EL (cell line): ENCODE measurements around the gene NFIA.
"Not testable (repeated sequence)": the region's sequence is repeated elsewhere in the genome, so short reads cannot be mapped to it uniquely, and the experiment has no call there.

Source experiments
- DNase-seq: peaks from one replicate; pipeline ENCODE4 v3.0.0-alpha.2; 2016

Gene NFIA

DNA sequence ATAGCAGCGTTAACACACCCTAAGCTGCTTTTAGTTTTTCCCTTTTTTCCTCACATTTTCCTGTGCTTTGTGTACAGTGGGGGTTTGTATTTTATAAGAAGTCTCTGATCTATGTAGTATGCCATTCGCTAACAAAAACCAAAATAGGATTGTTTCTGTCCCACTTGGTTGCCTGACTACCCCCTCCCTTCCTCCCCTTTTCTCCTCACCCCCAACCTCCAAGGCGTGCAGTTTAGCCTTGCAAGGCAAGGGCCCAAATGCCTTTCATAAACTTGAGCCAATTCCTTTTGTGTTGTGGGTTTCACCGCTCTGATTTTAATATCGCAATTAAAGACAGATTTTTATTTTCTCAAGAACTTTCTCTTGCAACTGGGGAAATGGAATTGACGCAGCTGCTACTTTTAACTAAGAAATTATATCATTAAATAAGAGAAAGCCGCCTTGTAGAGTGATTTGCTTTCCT lies 365.6 kb downstream of the NFIA start:
- DNase-seq = no peak

DNA sequence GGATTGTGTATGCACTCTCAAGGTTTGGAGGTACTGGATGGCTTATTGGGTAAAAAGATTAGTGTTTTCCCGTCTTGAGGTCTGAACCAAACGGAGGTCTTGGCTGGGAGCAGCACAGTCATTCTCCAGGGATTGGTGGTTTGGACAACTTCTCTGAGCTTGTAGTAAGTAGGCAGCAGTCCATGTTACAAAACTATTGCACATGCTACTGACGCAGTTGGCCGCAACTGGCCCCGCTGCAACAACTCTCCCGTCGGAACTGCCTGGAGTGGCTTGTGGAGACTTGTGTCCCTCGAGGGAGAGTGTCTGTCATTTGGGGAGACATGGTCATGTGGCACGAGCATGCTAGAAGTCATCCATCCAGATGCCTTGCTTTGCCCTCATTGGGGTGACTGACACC lies 366.6 kb downstream of the NFIA start:
- no peak for DNase-seq

DNA sequence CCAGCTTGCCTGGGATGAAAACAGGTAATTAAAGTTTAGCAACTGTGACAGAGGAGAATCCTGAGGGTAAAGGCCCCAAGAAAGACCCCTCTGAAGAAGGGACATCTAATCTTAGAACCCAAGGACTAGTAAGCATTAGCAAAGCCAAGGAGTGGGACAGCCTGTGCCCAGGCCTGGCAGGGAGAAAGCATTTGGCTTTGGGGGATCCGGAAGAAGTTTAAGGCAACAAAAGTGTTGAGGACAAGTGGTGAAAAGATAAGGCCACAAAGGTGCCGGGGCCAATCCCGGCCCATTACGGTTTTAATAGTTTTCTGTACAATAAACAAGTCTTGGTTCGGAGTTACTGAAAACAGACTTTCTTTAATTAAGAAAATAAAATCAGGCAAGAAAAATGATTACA lies 367.0 kb downstream of the NFIA start:
- no peak for DNase-seq

DNA sequence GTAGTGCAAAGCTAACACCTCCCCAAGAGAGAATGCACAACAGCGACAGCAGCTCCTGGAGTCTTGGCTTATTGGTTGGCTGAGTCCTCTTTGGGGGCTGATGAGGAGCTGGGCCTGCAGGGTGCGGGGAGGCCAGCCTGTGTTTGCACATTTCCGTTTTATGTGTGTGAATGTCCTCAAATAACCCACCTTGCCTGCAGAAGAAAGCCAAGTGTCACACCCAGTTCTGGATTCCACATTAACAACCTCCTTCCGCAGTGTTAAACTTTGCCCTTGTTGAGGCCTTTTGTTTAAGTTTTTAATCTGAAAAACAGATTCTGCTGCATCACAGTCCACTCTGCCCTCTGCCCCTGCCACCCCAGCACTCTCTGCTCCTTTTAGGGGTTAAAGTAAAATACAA lies 368.1 kb downstream of the NFIA start:
- no peak for DNase-seq

DNA sequence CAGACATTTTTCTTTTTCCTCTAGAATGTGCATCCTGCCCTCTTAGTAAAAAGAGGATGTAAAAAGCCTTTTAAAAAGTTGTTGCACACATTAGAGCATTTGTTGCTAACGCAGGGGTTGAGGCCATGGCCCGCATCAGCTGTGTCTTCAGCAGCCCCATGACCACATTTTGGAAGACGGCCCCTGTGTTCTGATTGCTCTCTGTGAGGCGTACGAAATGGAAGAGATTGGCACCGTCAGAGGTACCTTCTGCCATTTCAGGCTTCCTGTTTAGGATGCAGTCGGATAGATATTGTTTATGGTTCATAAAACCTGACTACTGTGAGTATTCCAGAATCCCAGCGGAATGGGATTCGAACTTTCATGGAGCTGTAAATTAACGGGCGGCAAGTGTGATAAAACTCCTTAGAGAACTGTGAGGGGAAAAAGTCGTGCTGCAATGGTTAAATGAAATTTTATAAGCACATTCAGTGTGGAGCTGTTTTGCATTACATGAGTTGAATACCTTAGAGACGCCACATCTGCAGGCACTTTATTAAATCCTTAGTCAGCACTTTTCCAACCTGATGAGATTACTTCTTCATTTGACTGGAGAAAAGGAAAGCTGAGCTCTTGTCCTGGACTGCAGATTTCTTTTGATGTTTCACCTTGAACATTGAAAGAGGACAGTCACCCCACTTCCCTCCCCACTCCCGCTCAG lies 368.7 kb downstream of the NFIA start:
- no peak for DNase-seq

DNA sequence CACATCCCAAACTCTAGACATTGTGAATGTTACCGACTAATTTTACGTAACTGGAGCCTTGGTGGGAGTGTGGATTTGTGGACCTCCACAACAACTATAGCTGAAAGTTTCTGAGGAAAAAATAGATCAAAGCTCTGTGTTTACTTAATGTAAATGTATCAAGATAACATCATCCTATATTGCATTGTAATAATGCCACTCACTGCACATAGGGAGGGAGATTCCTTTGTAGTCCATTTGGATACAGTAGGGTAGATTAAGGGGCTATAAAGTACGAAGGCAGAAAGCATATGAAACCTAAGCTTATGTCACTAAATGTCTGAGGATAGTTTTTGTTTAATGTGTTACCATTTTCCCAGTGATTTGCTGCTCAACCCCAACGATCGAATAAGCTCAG lies 369.2 kb downstream of the NFIA start:
- no peak for DNase-seq

DNA sequence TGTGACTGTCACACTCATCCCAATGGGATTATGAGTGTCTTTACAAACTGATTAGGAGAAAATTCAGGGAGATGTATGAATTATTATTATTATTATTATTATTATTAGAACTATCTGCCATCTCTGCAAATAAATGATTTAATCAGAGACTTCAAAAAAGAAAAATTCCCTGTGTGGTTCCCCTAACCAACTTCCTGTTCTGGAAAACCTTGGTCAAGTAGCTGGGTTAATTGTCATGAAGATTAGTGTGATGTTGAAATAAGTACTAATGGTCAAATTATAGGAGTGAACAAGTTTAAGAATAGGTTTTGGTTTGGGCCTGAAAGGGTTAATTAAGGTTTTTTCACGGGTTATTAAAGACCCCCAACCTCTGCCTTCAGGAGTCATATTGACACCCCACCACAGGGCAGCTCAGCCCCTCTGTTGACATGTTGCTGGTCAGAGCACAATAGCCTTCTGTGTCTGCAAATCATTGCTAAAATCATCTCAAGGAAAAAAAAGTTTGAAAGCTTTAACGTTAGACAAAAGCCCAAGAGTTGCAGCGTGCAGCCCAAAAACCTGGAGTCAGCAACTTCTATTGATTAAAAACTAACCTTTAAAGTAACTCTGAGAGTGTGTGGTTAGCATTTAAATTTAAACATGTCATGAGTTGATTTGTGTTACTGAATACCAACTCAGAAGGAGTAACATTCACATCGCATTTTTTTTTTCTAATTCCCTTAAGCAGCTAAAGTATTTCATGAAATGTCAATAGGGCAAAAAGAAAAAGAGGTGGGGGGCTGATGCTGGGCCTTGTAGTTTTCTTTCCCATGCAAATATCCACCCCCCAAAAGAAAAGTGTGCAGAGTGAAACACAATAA lies 370.0 kb downstream of the NFIA start:
- no peak for DNase-seq

DNA sequence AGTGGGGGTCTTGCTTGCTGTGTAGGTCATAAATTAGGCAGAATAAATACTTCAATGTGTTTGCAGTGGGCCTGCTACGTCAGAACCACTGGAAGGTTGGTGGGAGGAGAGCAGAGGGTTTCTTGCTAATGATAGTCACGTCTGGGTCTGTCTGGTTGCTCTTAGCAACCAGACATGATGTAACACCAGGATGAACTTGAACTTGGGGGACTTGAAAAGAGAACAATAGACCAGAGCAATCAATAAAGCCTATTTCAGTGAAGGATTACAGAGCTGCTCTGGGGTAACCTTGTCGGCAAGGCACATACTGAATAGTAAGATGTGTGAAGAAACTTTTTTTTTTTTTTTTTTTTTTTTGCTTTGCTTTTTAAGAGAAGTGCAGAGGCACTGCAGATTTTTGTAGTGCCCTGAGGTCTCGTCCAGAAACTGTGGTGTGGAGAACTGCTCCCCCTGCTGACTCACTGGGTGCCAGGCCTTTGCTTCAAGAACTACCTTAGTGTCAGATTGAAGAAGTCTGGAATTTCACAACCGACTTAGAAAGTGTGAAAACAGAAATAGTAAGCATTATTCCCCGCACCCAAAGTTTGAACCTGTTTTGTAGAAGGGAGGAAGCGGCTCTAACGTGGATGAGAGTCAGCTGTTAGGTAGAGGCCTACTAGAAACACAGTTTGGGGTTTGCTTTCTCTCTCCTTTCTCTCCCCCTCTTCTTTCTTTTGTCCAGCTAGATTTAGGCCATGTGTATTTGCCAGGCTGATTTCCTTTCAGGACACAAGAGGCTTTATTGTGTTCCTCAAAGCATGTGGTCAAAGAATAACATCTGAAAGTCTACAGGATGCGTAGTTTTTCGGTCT lies 371.0 kb downstream of the NFIA start:
- peak; percentile 76 for DNase-seq

DNA sequence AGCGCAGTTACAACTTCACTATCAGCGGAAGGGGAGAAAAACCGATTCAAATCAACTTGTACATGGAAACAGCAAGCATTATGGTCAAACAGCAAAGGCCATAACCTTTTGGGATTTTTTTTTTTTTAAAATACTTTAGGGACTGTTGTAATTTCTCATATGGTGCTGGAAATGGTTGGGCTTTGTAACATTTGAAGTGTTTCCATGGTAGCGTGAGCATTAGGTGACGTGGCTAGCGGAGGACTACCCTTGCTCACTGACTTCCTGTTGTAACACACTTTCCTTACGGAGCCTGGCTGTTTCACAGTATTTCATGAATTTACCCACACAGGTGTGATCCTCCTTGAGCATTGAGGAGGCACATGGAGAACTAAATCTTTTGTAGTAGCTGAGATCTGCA lies 373.0 kb downstream of the NFIA start:
- no peak for DNase-seq

DNA sequence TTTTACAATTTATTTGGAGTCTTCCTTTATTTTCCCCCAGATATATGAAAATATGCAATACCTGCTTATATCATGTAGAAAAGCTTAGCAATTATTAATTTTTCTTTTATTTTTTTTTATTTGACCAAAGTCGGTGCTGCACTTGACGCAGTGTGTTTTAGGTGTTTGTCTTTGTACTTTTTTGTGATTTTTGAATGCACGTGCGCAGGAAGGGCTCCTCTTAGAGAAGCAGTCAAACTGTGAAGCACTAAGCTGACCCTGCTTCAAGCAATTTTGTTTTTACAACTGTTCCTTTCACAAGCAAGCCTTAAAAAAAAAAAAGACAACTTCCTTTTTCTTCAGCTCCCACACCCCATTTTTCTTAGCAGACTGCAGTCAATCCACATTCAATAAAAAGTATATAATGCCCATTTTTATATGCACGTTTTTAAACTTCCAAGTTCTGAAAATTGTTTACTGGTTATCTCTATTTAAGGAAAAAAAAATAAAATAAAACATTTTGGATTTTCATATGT lies 375.2 kb downstream of the NFIA start:
- DNase-seq = no peak

DNA sequence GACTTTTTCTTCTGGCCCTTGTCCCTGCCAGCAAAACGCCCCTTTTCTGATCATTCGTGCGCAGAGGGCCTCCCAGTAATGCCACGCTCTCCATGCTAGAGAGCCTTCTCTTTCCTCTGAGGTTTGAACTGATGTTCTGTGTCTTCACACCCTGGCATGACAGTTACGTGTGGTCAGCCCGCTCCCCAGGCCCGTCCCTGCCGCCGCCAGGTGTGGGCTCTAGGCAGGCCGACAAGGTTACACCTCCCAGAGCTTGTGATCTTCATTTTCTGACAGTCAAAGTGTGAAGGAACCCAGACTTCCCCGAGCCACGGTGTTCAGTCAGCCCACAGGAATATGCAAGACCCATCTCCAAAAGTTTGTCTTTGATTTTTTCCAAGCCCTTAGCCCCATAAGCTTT lies 377.0 kb downstream of the NFIA start:
- DNase-seq = no peak

DNA sequence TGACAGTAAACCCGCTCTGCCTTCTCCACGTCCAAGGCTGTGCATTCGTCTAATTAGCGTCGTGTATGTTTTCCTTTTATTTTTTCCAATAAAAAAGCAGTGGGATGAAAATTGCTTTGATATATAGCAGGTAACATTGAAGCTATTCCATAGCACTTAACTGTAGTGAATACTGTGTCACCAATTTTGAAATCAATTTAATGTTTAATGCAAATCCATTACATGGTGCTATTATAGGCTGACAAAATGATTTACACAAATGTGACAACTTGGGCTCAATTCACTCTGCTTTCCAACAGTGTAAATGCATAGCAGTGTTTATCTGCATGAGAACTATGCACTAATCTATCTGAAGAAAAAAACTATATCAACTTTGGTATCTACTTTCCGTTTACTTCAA lies 377.8 kb downstream of the NFIA start:
- DNase-seq = no peak

DNA sequence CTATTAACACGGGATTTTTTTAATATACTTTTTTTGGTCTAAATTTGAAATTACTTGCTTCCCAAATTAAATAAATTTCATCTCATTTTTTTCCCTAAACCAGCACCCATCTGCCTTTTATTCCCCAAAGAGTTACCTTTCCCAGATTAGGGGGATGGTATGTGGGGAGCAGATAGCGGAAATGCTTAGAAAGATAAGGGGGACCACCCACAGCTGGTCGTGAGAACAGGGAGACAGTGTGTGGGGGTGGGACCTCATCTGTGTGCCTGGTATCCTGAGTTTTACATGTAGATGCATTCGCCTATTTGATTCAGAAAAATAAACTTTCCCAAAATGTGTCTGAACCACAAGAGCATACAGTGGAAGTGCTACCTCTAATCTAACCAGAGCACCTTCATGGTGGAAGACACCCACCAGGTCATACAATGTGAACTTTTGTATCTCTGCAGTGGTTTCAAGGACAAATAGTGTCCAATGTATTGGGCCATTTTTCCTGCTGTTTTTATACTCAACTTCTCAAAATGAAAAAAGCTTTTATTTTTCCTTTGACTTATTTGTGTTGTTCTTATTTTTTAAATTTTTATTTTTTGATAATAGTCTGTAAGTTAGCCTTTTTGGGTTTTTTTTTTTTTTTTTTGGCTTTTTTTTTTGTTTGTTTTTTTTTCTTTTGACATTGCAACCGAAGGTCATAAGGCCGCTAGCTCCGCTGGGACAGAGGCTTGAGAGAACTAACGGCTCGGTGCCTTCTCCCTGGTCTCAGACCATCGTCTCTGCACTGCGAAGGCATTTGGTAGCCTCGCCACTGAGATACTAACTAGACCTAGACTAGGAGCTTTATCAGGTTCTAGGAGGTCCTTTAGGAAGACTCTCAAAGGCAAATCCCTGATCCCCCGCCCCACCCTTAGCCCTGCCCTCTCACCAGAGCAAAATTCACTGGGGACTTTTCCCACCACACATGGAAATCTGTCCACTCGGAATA lies 379.3 kb downstream of the NFIA start:
- no peak for DNase-seq

DNA sequence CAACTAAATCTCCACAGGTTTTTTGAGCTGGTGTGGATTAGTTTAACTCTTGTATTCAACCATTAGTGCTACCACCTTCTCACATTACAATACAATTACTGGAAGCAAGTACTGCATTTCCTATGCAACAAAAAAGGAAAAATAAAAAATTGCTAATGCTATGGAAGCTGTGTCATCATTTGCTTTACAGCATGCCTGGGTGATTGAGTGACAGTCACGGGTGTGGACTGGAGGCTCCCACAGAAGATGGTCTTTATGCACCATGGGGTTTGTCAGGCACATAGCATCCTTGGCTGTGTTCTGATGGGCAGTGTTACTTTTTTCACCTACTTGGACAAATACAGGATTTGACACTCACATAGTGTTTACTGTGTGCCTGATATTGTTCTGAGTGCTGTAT lies 380.3 kb downstream of the NFIA start:
- no peak for DNase-seq

DNA sequence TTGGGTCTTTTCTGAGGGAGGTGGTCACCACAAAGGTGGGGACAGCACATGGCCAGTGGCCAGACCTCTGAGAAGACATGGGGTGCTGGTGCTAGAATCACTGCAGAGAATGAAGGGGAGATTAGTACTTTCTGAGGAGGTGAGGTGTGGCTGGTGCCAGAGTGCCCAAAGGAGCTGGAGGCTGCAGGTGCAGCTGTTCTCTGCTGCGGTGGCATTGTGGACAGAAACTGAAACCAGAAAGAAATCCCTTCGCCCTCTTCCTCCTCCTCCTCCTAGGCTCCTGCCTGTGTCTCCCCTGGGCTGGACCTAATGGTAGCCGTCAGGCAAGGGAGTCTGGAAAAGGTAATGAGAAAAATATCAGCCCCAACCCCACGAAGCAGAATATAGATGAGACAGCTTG lies 380.9 kb downstream of the NFIA start:
- no peak for DNase-seq

DNA sequence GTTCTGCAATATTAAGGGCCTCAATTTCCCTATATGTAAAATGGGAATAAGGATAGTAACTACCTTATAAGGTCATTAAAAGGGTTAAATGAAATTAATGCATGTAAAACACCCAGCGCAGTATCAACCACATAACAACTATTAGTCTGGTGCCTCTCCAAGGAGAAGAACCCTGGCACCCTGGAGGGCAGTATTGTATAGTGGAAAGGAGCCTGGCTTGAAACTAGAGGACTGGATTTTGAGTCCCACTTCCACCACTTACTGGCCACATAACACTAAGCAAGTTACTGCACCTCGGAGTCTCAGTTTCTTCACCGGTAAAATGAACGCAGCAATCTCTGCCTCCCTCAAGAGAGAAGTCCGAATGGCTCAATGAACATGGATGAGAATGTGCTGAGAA lies 385.5 kb downstream of the NFIA start:
- DNase-seq = not testable (repeated sequence)

DNA sequence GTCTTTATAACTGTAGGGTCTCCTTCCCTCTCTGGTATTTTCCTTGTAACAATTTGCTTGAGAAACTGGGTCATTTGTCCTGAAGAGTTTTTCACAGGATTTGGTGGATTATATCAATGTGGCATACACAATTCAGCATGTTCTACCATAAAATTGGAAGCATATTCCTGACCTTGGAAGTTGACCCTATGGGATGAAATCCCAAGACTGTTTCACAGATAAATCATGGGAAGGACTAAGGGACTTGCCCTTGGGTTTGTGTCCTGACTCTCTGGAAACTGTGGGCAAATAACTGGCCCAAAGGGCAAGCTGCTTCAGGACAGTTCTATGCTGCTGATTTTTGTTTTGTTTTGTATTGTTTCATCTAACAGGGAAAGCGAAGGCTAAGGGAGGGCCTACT lies 387.0 kb downstream of the NFIA start:
- DNase-seq = no peak

DNA sequence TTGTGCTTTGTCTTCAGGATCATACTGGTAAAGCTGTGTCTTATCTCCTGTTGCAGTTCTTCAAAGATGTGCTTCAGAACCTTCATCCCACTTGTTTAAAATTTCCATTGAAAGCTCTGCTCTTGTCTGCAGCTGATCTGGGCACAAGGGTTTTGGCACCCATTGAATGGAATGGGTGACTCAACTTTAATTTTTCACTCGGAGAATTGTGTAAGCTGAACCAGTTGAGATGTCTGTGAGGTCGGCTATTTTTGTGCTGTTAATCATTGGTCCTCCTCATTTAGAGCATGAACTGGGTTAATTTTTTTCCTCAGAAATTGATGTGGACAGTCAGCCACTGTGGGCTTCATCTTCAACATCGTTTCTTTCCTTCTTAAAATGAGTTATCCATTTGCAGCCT lies 390.5 kb downstream of the NFIA start:
- no peak for DNase-seq

DNA sequence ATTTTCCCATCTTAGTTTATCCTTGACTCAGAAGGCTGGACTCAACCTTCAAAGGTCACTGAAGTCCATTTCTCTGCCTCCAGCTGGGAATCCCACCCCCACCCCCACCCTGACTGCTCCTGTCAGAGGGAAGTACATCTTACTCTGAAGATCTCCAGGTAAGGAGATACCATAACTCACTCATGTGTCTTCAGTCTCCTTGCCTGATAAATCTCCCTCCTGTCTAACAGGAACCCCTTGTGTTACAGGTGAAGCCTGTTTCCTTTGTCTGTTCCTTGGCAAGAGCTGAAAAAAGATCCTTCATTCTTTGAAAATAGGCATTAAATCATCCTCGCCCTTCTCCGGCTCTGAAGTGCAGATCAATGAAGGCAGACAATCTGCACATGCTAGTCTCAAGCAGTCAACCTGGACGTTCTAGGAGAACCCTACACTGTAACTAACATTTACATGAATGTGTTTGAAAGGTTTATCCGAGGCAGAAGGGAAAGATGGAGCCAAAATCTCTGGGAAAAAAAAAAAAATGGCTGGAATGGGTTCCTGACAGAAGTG lies 392.0 kb downstream of the NFIA start:
- DNase-seq = no peak

DNA sequence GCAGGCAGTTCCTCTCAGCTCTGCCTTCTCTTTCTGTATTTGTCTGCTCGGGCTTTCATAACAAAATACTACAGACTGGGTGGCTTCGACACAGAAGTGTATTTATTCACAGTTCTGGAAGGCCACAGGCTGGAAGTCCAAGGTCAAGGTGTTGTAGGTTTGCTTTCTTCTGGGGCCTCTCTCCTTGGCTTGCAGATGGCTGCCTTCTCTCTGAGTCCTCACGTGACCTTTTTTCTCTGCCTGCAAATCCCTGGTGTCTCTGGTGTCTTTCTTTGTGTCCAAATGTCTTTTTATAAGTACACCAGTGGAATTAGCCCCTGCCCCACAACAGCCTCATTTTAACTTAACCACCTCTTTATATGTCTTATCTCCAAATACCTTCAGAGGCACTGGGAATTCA lies 392.6 kb downstream of the NFIA start:
- no peak for DNase-seq

DNA sequence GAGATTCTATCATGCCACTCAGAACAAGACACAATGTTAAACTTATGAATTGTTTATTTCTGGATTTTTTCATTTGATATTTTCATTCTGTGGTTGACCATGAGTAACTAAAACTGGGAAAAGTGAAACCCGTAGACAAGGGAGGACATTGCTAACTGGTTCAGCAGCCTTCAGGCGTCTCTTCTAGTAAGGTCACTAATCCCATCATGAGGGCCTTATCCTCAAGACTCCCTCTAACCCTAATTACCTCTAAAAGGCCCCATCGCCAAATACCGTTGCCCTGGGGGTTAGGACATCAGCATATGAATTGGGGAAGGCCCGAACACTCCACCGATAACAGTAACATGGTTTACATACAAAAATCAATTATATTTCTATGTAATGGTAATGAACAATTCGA lies 394.9 kb downstream of the NFIA start:
- DNase-seq = no peak
